ENCODE data around the gene KIF24.
"Not testable (repeated sequence)": the region's sequence is repeated elsewhere in the genome, so short reads cannot be mapped to it uniquely, and the experiment has no call there.

DNA sequence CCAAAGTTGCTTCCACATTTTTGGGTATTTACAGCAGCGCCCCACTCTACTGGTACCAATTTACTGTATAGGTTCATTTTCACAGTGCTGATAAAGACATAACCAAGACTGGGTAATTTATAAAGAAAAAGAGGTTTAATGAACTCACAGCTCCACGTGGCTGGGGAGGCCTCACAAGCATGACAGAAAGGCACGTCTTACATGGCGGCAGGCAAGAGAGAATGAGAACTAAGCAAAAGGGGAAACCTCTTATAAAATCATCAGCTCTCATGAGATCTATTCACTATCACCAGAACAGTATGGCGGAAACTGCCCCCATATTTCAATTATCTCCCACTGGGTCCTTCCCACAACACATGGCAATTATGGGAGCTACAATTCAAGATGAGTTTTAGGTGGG, 39.7 kb upstream of the KIF24 start:
- TF ChIP-seq, protein P1, sequence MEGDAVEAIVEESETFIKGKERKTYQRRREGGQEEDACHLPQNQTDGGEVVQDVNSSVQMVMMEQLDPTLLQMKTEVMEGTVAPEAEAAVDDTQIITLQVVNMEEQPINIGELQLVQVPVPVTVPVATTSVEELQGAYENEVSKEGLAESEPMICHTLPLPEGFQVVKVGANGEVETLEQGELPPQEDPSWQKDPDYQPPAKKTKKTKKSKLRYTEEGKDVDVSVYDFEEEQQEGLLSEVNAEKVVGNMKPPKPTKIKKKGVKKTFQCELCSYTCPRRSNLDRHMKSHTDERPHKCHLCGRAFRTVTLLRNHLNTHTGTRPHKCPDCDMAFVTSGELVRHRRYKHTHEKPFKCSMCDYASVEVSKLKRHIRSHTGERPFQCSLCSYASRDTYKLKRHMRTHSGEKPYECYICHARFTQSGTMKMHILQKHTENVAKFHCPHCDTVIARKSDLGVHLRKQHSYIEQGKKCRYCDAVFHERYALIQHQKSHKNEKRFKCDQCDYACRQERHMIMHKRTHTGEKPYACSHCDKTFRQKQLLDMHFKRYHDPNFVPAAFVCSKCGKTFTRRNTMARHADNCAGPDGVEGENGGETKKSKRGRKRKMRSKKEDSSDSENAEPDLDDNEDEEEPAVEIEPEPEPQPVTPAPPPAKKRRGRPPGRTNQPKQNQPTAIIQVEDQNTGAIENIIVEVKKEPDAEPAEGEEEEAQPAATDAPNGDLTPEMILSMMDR (IDR thresholded peaks at IDR 0.05 in 8 of 11, conservative IDR thresholded peaks at IDR 0.05 in 3 of 11): not testable (repeated sequence)
- not testable (repeated sequence) for TF ChIP-seq POLR2A (IDR thresholded peaks at IDR 0.05)
